Pancreas (tissue), 10 donors: ENCODE results near the gene AP2A1. TPM values are rescaled to one million over a fixed set of nuclear protein-coding genes. Genes with fewer than 3 reads are reported as not detected.
"Not testable (repeated sequence)": the region's sequence is repeated elsewhere in the genome, so short reads cannot be mapped to it uniquely, and the experiment has no call there.

Source experiments
- ATAC-seq, 4 donors: fragments of 200-7000 bp; cut with Tn5 transposase; one replicate each; pipeline versions ENCODE4 v1.8.0 to v1.9.1; 2020; ENCODE audit warnings: mild to moderate bottlenecking in 4 of 4, moderate library complexity in 4 of 4
- DNase-seq, 6 donors: peaks; one replicate each; pipeline ENCODE4 v3.0.0-alpha.2; 2020
- FAIRE-seq: peaks from 2 replicates; lab custom pipeline; 2012; peaks lifted over from hg19 to GRCh38; lab: Jason Lieb, UNC
- H3K27ac ChIP-seq, 4 donors: fragments of 200-600 bp; sonication (generic); 1 replicate in 3 of 4; 2 replicates in 1 of 4; pipeline versions ENCODE4 v1.5.0 to v1.8.0; 2020
- H3K27me3 ChIP-seq, 4 donors: fragments of 200-600 bp; one replicate each; pipeline ENCODE4 v1.8.0; 2021
- H3K36me3 ChIP-seq, 3 donors: fragments of 200-600 bp; sonication (generic) in 1 of 3; one replicate each; pipeline versions ENCODE4 v1.5.0 to v1.8.0; 2020 to 2021
- H3K4me1 ChIP-seq, 3 donors: fragments of 200-600 bp; one replicate each; pipeline ENCODE4 v1.8.0; 2021
- H3K4me3 ChIP-seq, 4 donors: fragments of 200-600 bp; sonication (generic) in 2 of 4; one replicate each; pipeline versions ENCODE4 v1.5.0 to v1.8.0; 2020 to 2021
- H3K9me3 ChIP-seq, 4 donors: fragments of 200-600 bp; one replicate each; pipeline ENCODE4 v1.8.0; 2021
- CTCF ChIP-seq, 4 donors: fragments of 200-600 bp; sonication (generic) in 3 of 4; IDR thresholded peaks; one replicate each; pipeline versions ENCODE4 v1.5.0 to v1.8.0; 2021; ENCODE audit warnings: antibody characterized with exemption in 4 of 4
- WGBS, 2 donors: extraction: QIAGEN DNeasy Blood & Tissue Kit; methylation state at CpG; one replicate each; pipeline ENCODE4 v1.1.7; 2013; 5-methylcytosine and 5-hydroxymethylcytosine counted together
- intact Hi-C, 3 donors: fragments of 100-400 bp; cut with DNase I; formaldehyde crosslinking; loops; one replicate each; pipeline versions ENCODE4 v1.11.1 to v1.14.2; 2022
- polyA plus RNA-seq, 2 donors: library from polyadenylated mRNA; stranded (reverse); fragments of 200-250 nt; gene quantifications; one replicate each; pipeline ENCODE4 v1.2.3, GENCODE V29; 2013
- total RNA-seq, 6 donors: library from RNA; stranded (reverse); fragmentation: NEBNext Ultra II Directional in 4 of 6; extraction: Animal tissue kit (Norgen Biotek cat#: 25700) in 4 of 6; gene quantifications; one replicate each; pipeline versions ENCODE4 v1.2.1 to v1.2.4, GENCODE V29; 2021 to 2023
- donor health status: healthy with polysubstance abuse.
- donor health status: DM: no; HTN: no; CAD: no; lungs with moderate emphysema.
- donor health status: DM: no; HTN: no; CAD: no.
- donor health status: control.
- donor health status: control.
- donor health status: Bipolar disorder and iron deficiency.
- donor health status: DM: yes; HTN: yes; CAD: no.
- donor health status: DM: no; HTN: no; CAD: no.
- donor health status: DM: no; HTN: no; CAD: no.
- donor health status: DM: yes; HTN: yes; CAD: no.

Gene AP2A1
- 10 to 100 TPM; 29.3 to 42.8 (median 34.2) TPM for total RNA-seq
- polyA plus RNA-seq, result 10 to 100 TPM; 27.1 to 29.0 TPM

DNA sequence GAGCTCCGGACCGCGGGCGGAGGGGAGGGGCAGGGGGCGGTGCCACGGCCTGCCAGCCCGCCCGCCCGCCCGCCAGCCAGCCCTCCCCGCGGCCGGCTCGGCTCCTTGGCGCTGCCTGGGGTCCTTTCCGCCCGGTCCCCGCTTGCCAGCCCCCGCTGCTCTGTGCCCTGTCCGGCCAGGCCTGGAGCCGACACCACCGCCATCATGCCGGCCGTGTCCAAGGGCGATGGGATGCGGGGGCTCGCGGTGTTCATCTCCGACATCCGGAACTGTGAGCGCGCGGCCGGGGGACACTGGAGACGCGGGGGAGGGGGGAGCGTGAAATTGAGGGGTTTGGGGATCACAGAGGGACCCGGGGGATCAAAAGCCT is at the start of gene AP2A1:
TSS of gene AP2A1 (plus strand) at position 72 of the 370 bp plus-strand sequence. CDS start at position 205, 133 bp downstream.
- peak within 1 kb of the TSS; percentile 51 to 70 (median 68) for H3K4me3 ChIP-seq
- no peaks in the 10 kb centered on the region for H3K27me3 ChIP-seq
- intact Hi-C loops, result no loop called here
- FAIRE-seq (no peak), DNase-seq (no peak), ATAC-seq (no peak)
- H3K27ac ChIP-seq, result peak within 1 kb of the TSS; percentile 75 to 90 (median 84)
- peaks cover 0 to 19% (median 0%) of the 10 kb centered on the region in 3 donors for H3K4me1 ChIP-seq
- H3K9me3 ChIP-seq, result no peaks in the 10 kb centered on the region
- TF ChIP-seq CTCF (IDR thresholded peaks at IDR 0.05), result no peak
- H3K36me3 ChIP-seq, result no peaks in the 10 kb centered on the region
- WGBS, 2 donors, result 1% methylated on average over 26 to 38 of the region's 38 CpGs

DNA sequence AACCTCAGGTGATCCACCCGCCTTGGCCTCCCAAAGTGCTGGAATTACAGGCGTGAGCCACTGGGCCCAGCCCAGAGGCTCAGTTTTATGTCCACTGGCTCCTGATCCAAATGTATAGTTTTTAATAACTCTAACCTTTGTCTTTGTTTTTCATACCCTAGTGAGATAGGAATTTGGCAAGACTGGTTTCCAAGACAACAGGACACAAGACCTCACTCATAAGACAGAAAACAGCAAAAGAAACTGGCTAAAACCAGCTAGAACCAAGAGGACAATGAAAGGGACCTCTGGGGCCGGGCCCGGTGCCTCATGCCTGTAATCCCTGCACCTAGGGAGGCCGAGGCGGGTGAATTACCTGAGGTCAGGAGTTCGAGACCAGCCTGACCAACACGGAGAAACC is 48.3 kb upstream of the AP2A1 start:
- Histone ChIP-seq H3K27ac (no peak overlapping the region), H3K36me3 (no peaks in the 10 kb centered on the region), H3K27me3 (no peaks in the 10 kb centered on the region), H3K4me3 (no peak overlapping the region), H3K9me3 (no peaks in the 10 kb centered on the region), H3K4me1 (no peaks in the 10 kb centered on the region)
- WGBS, 2 donors, result 89% methylated on average over 8 of the region's 8 CpGs
- FAIRE-seq (no peak), DNase-seq (no peak), ATAC-seq (no peak)
- intact Hi-C loops, result no loop called here
- no peak for TF ChIP-seq CTCF (IDR thresholded peaks at IDR 0.05)

DNA sequence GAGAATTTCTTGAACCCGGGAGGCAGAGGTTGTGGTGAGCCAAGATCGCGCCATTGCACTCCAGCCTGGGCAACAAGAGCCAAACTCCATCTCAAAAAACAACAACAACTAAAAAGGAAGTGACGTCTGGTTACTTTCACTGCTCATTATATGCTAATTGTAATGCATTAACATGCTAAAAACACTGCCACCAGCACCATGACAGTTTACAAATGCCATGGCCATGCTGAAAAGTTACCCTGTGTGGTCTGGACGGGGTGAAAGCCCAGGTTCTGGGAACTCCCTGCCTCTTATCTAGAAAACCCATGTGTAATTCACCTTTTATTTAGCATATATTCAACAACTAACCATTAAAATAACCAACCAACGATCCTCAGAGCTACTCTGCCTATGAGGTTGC is 47.8 kb upstream of the AP2A1 start:
- DNase-seq, result no peak
- 81 to 82% methylated on average over 6 of the region's 6 CpGs for WGBS, 2 donors
- H3K27ac ChIP-seq, result no peak overlapping the region
- TF ChIP-seq CTCF (IDR thresholded peaks at IDR 0.05), result no peak
- H3K27me3 ChIP-seq, result no peaks in the 10 kb centered on the region
- H3K4me3 ChIP-seq, result no peak overlapping the region
- intact Hi-C loops, result no loop called here
- no peaks in the 10 kb centered on the region for H3K9me3 ChIP-seq
- no peak for FAIRE-seq
- no peak for ATAC-seq
- no peaks in the 10 kb centered on the region for H3K4me1 ChIP-seq
- H3K36me3 ChIP-seq, result no peaks in the 10 kb centered on the region

DNA sequence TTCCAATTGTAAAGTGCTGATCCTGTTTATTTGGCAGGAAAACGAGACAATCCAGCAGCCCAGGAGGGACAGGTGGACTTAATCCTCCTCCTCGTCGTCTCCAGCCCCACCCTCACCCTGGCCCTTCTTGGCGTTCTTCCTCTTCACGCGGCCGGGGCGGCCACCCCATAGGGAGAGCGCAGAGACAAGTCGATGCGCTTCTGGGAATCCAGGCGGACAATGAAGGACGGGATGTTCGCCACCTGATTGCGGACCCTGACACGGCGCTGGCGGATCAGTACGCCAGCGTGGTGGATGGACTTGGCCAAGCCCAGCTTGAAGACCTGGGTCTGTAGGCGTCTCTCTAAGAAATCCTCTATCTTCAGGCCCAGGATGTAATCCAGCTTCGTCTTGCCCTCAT is 47.4 kb upstream of the AP2A1 start:
- H3K9me3 ChIP-seq, H3K36me3 ChIP-seq, H3K27me3 ChIP-seq, FAIRE-seq, ATAC-seq, H3K27ac ChIP-seq, H3K4me3 ChIP-seq, DNase-seq, H3K4me1 ChIP-seq, intact Hi-C loops: not testable (repeated sequence)
- 69 to 72% methylated on average over 22 of the region's 22 CpGs for WGBS, 2 donors

DNA sequence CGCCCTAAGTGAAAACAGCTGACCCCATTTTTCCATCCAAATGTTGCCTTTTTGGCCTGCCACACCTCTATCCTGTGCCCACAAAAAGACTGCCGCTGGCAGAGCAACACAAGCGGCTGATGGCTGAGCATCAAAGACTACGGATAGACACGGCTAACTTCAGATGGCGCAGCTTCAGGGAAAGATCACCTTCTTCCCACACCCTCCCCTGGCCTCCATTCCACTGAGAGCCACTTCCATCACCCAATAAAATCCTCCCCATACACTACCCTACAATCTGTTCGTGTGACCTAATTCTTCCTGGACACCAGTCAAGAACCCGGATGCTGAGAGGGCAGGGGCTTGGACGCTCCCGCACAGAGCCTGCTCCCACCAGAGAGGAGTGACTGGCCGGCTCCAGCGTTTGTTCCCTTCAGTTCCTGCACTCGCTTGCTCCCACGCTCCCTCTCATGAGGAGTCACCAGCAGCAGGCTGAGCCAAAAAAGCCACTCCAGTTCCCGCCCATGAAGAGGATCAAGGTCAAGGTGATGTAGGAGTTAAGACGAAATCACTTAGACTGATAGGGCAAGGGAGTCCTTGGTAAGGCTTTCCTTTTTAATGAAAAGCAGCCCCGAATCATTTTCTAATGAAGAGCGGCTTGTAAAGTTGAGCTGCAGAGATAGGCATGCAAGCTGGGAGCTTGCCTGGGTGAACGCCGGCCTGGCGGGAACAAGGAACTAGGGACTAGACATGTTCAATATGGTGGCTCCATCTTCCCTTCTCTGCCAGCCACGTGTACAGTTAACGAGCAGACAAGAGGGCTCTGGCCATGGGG is 39.4 kb upstream of the AP2A1 start:
- H3K27me3 ChIP-seq, result no peaks in the 10 kb centered on the region
- ATAC-seq (peak in 3 of 4 donors; percentile 19 to 61 (median 57)), DNase-seq (no peak)

More for the DNA sequence above, 39.4 kb upstream of the AP2A1 start:
- Histone ChIP-seq H3K27ac (no peak overlapping the region), H3K9me3 (no peaks in the 10 kb centered on the region), H3K36me3 (no peaks in the 10 kb centered on the region), H3K4me1 (no peaks in the 10 kb centered on the region), H3K4me3 (no peak overlapping the region)
- WGBS, 2 donors, result 61 to 70% methylated on average over 23 of the region's 23 CpGs
- FAIRE-seq, result no peak
- intact Hi-C loops, result no loop called here
- no peak for TF ChIP-seq CTCF (IDR thresholded peaks at IDR 0.05)
